Peyer's patch (tissue), 4 donors: ENCODE data around the gene CCDC88C. TPM values are rescaled to one million over a fixed set of nuclear protein-coding genes. Genes with fewer than 3 reads are reported as not detected.
A peak's percentile ranks its signal among the peaks of the same experiment; 100 is the strongest.

ENCODE experiments used
- DNase-seq, 3 donors: peaks; one replicate each; pipeline ENCODE4 v3.0.0-alpha.2; 2017 to 2019
- H3K27ac ChIP-seq, 4 donors: fragments of 200-600 bp; sonication (generic); one replicate each; pipeline ENCODE4 v1.5.1; 2016 to 2019
- H3K27me3 ChIP-seq, 2 donors: fragments of 200-600 bp; sonication (generic); one replicate each; pipeline ENCODE4 v1.5.1; 2019
- H3K36me3 ChIP-seq, 3 donors: fragments of 200-600 bp; sonication (generic); one replicate each; pipeline ENCODE4 v1.5.1; 2016 to 2019
- H3K4me1 ChIP-seq, 4 donors: fragments of 200-600 bp; sonication (generic); one replicate each; pipeline ENCODE4 v1.5.1; 2016 to 2019
- H3K4me3 ChIP-seq, 4 donors: fragments of 200-600 bp; sonication (generic); 1 replicate in 3 of 4; 2 replicates in 1 of 4; pipeline ENCODE4 v1.5.1; 2016 to 2019; ENCODE audit warnings: mild to moderate bottlenecking in 1 of 4
- H3K9me3 ChIP-seq, 4 donors: fragments of 200-600 bp; sonication (generic); one replicate each; pipeline ENCODE4 v1.5.1; 2016 to 2019; ENCODE audit warnings: mild to moderate bottlenecking in 1 of 4
- CTCF ChIP-seq, 6 experiments: fragments of 450-650 bp in 4 of 6; fragments of 200-600 bp in 2 of 6; sonication (generic) in 1 of 6; IDR thresholded peaks; one replicate each; pipeline ENCODE4 v1.5.1; 2017 to 2019; ENCODE audit warnings: antibody characterized with exemption in 6 of 6, mild to moderate bottlenecking in 3 of 6, moderate library complexity in 1 of 6
- POLR2A ChIP-seq, 2 donors: fragments of 450-650 bp; IDR thresholded peaks; one replicate each; pipeline ENCODE4 v1.5.1; 2017; ENCODE audit warnings: antibody characterized with exemption in 2 of 2, mild to moderate bottlenecking in 2 of 2, moderate library complexity in 2 of 2
- total RNA-seq, 4 donors: library from RNA; depleted of rRNA; stranded (reverse); fragments of >200 nt; gene quantifications; one replicate each; pipeline ENCODE4 v1.1.0, GENCODE V29; 2016

Gene CCDC88C
- total RNA-seq, 4 donors from 2014 or later, result 18.9 to 189 (median 77.2) TPM

- DNase-seq, result no peak
- H3K27ac ChIP-seq, result no peak overlapping the region
These were observed 145.0 kb downstream of the CCDC88C start for GRCh38 chr14:91272341-91273272.

GRCh38 chr14:91271639-91272038 is 146.0 kb downstream of the CCDC88C start:
- no peak for DNase-seq
- Histone ChIP-seq H3K4me3 (no peak overlapping the region), H3K27me3 (no peaks in the 10 kb centered on the region), H3K36me3 (peaks cover 0 to 34% (median 0%) of the 10 kb centered on the region in 3 donors), H3K4me1 (peaks cover 0 to 6% (median 0%) of the 10 kb centered on the region in 4 donors), H3K9me3 (no peaks in the 10 kb centered on the region), H3K27ac (no peak overlapping the region)
- TF ChIP-seq CTCF (IDR thresholded peaks at IDR 0.05), result no peak
- no peak for TF ChIP-seq POLR2A (IDR thresholded peaks at IDR 0.05)

More at GRCh38 chr14:91272341-91273272, 145.0 kb downstream of the CCDC88C start:
- Histone ChIP-seq H3K9me3 (no peaks in the 10 kb centered on the region), H3K36me3 (peaks cover 0 to 44% (median 0%) of the 10 kb centered on the region in 3 donors), H3K27me3 (no peaks in the 10 kb centered on the region), H3K4me3 (no peak overlapping the region), H3K4me1 (peaks cover 0 to 6% (median 0%) of the 10 kb centered on the region in 4 donors)
- no peak for TF ChIP-seq CTCF (IDR thresholded peaks at IDR 0.05)
- TF ChIP-seq POLR2A (IDR thresholded peaks at IDR 0.05), result no peak

GRCh38 chr14:91270619-91271018 is 147.0 kb downstream of the CCDC88C start:
- no peak for DNase-seq
- no peak for TF ChIP-seq CTCF (IDR thresholded peaks at IDR 0.05)
- no peak for TF ChIP-seq POLR2A (IDR thresholded peaks at IDR 0.05)
- H3K9me3 ChIP-seq, result no peaks in the 10 kb centered on the region
- H3K36me3 ChIP-seq, result peaks cover 0 to 34% (median 0%) of the 10 kb centered on the region in 3 donors
- H3K4me1 ChIP-seq, result peaks cover 0 to 6% (median 0%) of the 10 kb centered on the region in 4 donors
- no peaks in the 10 kb centered on the region for H3K27me3 ChIP-seq
- H3K4me3 ChIP-seq, result no peak overlapping the region
- no peak overlapping the region for H3K27ac ChIP-seq

GRCh38 chr14:91270188-91270587 is 147.4 kb downstream of the CCDC88C start:
- Histone ChIP-seq H3K9me3 (no peaks in the 10 kb centered on the region), H3K4me1 (peaks cover 0 to 7% (median 0%) of the 10 kb centered on the region in 4 donors), H3K27ac (no peak overlapping the region), H3K4me3 (no peak overlapping the region), H3K36me3 (peaks cover 0 to 33% (median 0%) of the 10 kb centered on the region in 3 donors), H3K27me3 (no peaks in the 10 kb centered on the region)
- DNase-seq, result no peak
- TF ChIP-seq POLR2A (IDR thresholded peaks at IDR 0.05), result no peak
- TF ChIP-seq CTCF (IDR thresholded peaks at IDR 0.05), result no peak

- no peak for DNase-seq
- no peak overlapping the region for H3K4me3 ChIP-seq
- TF ChIP-seq POLR2A (IDR thresholded peaks at IDR 0.05) (no peak), CTCF (IDR thresholded peaks at IDR 0.05) (no peak)
These were observed 148.3 kb downstream of the CCDC88C start for GRCh38 chr14:91269076-91269991.

More at GRCh38 chr14:91269076-91269991, 148.3 kb downstream of the CCDC88C start:
- Histone ChIP-seq H3K4me1 (peaks cover 0 to 16% (median 3%) of the 10 kb centered on the region in 4 donors), H3K27ac (peak overlapping the region in 1 of 4 donors; percentile 7), H3K36me3 (peaks cover 0 to 24% (median 0%) of the 10 kb centered on the region in 3 donors), H3K27me3 (no peaks in the 10 kb centered on the region), H3K9me3 (no peaks in the 10 kb centered on the region)
